ENCODE measurements around the gene TMEM203. TPM values are rescaled to one million over a fixed set of nuclear protein-coding genes. Genes with fewer than 3 reads are reported as not detected.
A peak's percentile ranks its signal among the peaks of the same experiment; 100 is the strongest.

TMEM203 gene
- total and polyA plus RNA-seq, 8 donors: 9.7 to 22.8 (median 13.7) TPM

DNA sequence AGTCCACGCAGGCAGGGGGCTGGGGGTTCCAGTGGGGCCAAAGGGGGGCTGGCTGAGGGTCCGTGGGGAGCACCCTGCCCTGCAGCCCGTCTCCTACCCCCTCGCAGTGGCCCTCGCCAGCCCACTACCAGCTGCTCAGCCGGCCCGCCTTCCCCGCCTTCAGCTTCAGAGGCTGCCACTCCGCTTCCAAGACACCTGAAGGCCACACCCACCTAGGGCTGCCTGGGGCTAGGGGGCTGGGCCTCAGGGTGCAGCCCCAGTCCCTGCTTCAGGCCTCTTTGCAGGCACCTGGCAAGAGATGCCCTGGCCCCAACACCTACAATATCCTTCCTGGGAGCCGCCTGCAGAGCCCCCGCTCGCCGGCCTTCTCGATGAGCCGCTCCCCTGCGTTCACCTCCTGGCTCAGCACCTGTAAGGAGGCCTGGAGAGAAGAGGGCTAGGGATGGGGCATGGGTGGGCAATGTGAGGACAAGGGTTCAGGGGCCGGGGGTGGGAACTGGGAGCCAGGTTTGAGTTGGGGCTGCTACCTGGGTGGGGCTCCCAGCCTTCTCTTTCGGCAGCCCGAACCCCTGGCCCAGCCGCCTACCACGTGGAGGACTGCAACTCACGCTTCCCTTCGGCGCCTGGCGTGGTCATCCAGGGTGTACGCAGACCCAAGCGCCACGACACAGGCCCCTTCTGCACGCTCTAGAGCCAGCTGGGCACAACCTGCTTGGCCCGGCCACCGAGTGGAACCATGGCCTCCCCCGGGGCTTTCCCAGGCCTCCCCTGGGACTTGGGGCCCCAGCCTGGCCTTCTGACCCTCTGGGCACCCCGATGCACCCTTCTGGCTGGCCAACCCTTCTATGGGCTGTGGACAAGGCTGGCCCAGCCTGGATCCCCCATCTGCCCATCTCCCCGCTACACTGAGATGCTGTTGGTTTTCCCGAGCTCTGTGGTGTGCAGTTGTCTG lies 47.4 kb upstream of the TMEM203 start:
- no peak overlapping the region for H3K27ac ChIP-seq
- no peaks in the 10 kb centered on the region for H3K36me3 ChIP-seq
- TF ChIP-seq, protein P1, sequence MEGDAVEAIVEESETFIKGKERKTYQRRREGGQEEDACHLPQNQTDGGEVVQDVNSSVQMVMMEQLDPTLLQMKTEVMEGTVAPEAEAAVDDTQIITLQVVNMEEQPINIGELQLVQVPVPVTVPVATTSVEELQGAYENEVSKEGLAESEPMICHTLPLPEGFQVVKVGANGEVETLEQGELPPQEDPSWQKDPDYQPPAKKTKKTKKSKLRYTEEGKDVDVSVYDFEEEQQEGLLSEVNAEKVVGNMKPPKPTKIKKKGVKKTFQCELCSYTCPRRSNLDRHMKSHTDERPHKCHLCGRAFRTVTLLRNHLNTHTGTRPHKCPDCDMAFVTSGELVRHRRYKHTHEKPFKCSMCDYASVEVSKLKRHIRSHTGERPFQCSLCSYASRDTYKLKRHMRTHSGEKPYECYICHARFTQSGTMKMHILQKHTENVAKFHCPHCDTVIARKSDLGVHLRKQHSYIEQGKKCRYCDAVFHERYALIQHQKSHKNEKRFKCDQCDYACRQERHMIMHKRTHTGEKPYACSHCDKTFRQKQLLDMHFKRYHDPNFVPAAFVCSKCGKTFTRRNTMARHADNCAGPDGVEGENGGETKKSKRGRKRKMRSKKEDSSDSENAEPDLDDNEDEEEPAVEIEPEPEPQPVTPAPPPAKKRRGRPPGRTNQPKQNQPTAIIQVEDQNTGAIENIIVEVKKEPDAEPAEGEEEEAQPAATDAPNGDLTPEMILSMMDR (IDR thresholded peaks at IDR 0.05): no peak
- no peaks in the 10 kb centered on the region for H3K9me3 ChIP-seq
- peak in 1 of 4 donors; percentile 14 for ATAC-seq
- H3K4me1 ChIP-seq: peaks cover 3 to 17% (median 10%) of the 10 kb centered on the region in 3 donors
- H3K27me3 ChIP-seq: no peaks in the 10 kb centered on the region
- DNase-seq: no peak
- WGBS, 2 donors: 83 to 91% methylated on average over 32 to 35 of the region's 35 CpGs
- no peak overlapping the region for H3K4me3 ChIP-seq
- no peak for FAIRE-seq
- intact Hi-C loops (cut with DNase I): no loop called here

DNA sequence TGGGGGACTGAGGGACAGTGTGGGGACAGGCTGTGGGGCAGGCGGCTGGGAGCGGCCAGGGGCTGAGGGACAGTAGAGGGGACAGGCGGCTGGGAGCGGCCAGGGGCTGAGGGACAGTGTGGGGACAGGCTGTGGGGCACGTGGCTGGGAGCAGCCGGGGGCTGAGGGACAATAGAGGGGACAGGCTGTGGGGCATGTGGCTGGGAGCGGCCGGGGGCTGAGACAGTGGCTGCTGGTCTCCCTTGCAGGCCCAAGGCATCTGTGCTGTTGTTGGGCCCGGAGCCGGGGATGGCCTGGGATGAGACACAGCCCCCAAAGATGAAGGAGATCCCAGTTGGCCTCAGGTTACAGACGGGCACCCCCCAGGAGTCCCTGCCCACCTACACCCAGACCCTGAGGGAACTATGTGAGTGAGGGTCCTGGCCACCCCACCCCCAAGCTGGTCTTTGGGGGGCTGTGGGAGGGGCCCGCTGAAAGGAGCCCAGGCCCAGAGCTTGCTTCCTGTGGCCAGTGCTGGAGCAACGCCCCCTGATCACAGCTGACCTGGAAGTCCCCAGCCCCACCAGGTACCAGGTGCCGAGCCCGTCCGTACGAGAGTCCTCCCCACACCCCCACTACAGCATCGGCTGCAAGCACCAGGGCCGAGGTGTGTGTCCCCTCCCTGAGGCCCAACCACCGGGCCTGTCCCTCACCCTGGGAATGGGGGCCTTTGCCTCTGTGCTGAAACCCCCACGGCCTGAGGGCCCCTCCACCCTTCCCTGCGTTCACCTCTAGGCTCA lies 46.2 kb upstream of the TMEM203 start:
- intact Hi-C loops (cut with DNase I): no loop called here
- Histone ChIP-seq H3K36me3 (no peaks in the 10 kb centered on the region), H3K4me1 (peaks cover 3 to 15% (median 8%) of the 10 kb centered on the region in 3 donors), H3K9me3 (no peaks in the 10 kb centered on the region), H3K27ac (no peak overlapping the region), H3K27me3 (no peaks in the 10 kb centered on the region), H3K4me3 (no peak overlapping the region)
- ATAC-seq (no peak), FAIRE-seq (no peak), DNase-seq (no peak)
- TF ChIP-seq, protein P1 (IDR thresholded peaks at IDR 0.05): no peak
- 90 to 92% methylated on average over 22 of the region's 22 CpGs for WGBS, 2 donors

DNA sequence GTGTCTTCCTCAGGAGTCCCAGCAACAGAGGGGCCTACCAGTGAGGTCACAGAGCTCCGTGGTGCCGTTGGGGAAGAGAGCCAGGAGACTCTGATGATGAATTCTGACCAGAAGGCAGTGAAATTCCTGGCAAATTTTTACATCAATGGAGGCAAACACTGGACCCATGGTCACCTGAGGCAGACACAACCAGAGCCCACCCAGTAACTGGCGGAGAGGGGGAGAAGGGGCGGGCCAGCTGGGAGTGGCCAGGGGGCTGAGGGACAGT lies 45.7 kb upstream of the TMEM203 start, which contains the start of gene STPG3:
Gene STPG3, plus strand, starts transcription at position 93 of the 268 bp plus-strand sequence. Its CDS starts 1 bp downstream, at position 94.
- FAIRE-seq (no peak), DNase-seq (no peak), ATAC-seq (no peak)
- TF ChIP-seq, protein P1 (IDR thresholded peaks at IDR 0.05): no peak
- H3K27ac ChIP-seq: no peak within 1 kb of the TSS
- 76 to 84% methylated on average over 4 of the region's 4 CpGs for WGBS, 2 donors
- H3K4me1 ChIP-seq: peaks cover 1 to 9% (median 2%) of the 10 kb centered on the region in 3 donors
- intact Hi-C loops (cut with DNase I): no loop called here
- no peaks in the 10 kb centered on the region for H3K27me3 ChIP-seq
- no peaks in the 10 kb centered on the region for H3K9me3 ChIP-seq
- H3K4me3 ChIP-seq: no peak within 1 kb of the TSS
- H3K36me3 ChIP-seq: no peaks in the 10 kb centered on the region

DNA sequence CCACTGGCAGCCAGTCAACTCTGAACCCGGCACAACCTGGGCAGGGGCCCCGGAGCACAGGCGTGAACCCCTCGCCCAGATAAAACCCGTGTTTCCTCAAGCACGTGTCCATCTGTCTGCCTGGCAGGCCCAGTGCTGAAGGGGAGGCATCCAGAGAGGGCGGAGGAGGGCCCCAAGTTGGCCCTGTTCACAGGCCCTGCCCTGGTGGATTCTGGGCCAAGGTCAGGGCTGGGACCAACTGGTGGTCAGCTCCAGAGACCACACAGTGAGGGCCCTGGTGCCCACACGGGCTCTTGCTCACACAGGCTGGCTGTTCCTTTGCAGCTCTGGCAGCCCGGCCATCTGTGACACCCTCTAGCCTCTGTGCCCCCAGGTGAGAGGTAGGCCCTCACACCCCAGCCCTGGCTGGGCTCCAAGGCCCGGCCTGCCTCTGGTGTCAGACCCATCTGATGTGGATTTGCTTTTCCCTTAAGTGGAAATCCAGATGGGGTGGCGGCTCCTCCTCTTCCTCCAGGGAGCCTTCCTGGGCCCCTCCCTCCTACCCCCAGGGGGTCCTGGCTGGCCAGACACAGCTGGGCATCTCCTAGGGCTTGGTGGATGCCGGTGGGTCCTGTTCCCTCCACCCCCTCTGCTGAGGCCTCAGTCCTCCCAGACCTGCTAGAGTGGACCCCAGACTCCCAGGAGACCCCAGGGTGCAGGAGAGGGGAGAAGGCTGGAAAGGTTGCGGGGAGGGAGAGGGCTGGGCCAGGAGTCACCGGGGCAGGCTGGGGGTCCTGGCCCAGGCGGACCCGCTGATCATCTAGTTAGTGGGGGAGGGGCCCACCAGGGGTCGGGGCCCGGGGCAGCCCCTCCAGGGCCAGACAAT lies 45.1 kb upstream of the TMEM203 start:
- Histone ChIP-seq H3K4me3 (no peak overlapping the region), H3K4me1 (peaks cover 0 to 8% (median 0%) of the 10 kb centered on the region in 3 donors), H3K36me3 (no peaks in the 10 kb centered on the region), H3K27ac (no peak overlapping the region), H3K9me3 (no peaks in the 10 kb centered on the region), H3K27me3 (no peaks in the 10 kb centered on the region)
- WGBS, 2 donors: 50 to 56% methylated on average over 17 of the region's 18 CpGs
- TF ChIP-seq, protein P1 (IDR thresholded peaks at IDR 0.05): no peak
- no peak for ATAC-seq
- peak in 2 of 6 donors; percentile 63 to 80 for DNase-seq
- FAIRE-seq: no peak
- intact Hi-C loops (cut with DNase I): no loop called here
